Peyer's patch (tissue), 4 donors: ENCODE results near the gene ZBTB2. TPM values are rescaled to one million over a fixed set of nuclear protein-coding genes. Genes with fewer than 3 reads are reported as not detected.

Source experiments
- small RNA-seq, 2 donors: library from RNA; depleted of rRNA; stranded (forward); fragments of <200 nt; gene quantifications; one replicate each; pipeline ENCODE3, GENCODE V24; 2016
- total RNA-seq, 4 donors: library from RNA; depleted of rRNA; stranded (reverse); fragments of >200 nt; gene quantifications; one replicate each; pipeline ENCODE4 v1.1.0, GENCODE V29; 2016

ZBTB2 gene
- total RNA-seq, 4 donors from 2014 or later = 7.3 to 12.4 (median 9.9) TPM

Small RNAs within 50 kb of the gene (small RNA-seq; reads per million reads assigned to genes)
- gene RF00019 = 0 reads per million in 2 donors

Other genes starting within 250 kb of the ZBTB2 start
- gene AKAP12, start 151.6 kb downstream of the ZBTB2 start, total RNA-seq = 10 to 100 TPM in 3 of 4 donors, 1 to 10 TPM in 1; 6.5 to 54.5 (median 23.8) TPM
- gene RMND1, start 60.6 kb upstream of the ZBTB2 start, total RNA-seq = 10 to 100 TPM; 18.2 to 50.3 (median 35.6) TPM
- 1 to 10 TPM in 2 of 4 donors, under 1 TPM in 1, not detected in 1; 0.35 to 1.7 (median 1.5) TPM for gene CCDC170, start 102.5 kb upstream of the ZBTB2 start, total RNA-seq